ENCODE results near the gene EEPD1.

- TF ChIP-seq CTCF (IDR thresholded peaks at IDR 0.05) (peak in 1 of 4 donors; percentile 37), POLR2A (IDR thresholded peaks at IDR 0.05) (no peak)
Measured at GRCh38 chr7:36127075-36127740, 25.8 kb upstream of the EEPD1 start.
